A673 (cell line): ENCODE results near the gene PMP22. TPM values are rescaled to one million over a fixed set of nuclear protein-coding genes. Genes with fewer than 3 reads are reported as not detected.

ENCODE experiments used
- BruUV-seq: library from RNA; stranded (reverse); fragments of 400-500 nt; replicated peaks from 2 replicates; lab custom pipeline; 2021; lab: Mats Ljungman, UMichigan
- CTCF ChIA-PET: fragments of 300-600 bp; sonication (Branson Sonifier 250); formaldehyde crosslinking; loops from one replicate; lab custom pipeline; 2022; ENCODE audit warnings: antibody characterized with exemption; lab: Charles Lee
- POLR2A ChIA-PET: fragments of 300-600 bp; sonication (Branson Sonifier 250); formaldehyde crosslinking; loops from one replicate; lab custom pipeline; 2022; ENCODE audit warnings: antibody characterized with exemption; ENCODE audit not compliant: low non-redundant PET; lab: Charles Lee
- DNase-seq: peaks from one replicate; pipeline ENCODE4 v3.0.0-alpha.2; 2015; ENCODE audit warnings: low spot score
- H3K27ac ChIP-seq: fragments of 200-600 bp; sonication (generic); 2 replicates; pipeline ENCODE4 v1.5.1; 2016; ENCODE audit warnings: mixed run types, low read depth, mild to moderate bottlenecking, mixed read lengths, antibody characterized with exemption, low read length; ENCODE audit not compliant: poor library complexity, severe bottlenecking
- H3K27me3 ChIP-seq: fragments of 200-600 bp; sonication (generic); replicated peaks from 2 replicates; pipeline ENCODE4 v1.6.1; 2017; ENCODE audit warnings: mixed run types, low read depth, mild to moderate bottlenecking, mixed read lengths, antibody characterized with exemption, low read length; ENCODE audit not compliant: insufficient read depth, poor library complexity
- H3K36me3 ChIP-seq: fragments of 200-600 bp; sonication (generic); 2 replicates; pipeline ENCODE4 v1.6.1; 2016; ENCODE audit warnings: mixed run types, mild to moderate bottlenecking, mixed read lengths, antibody characterized with exemption, low read length; ENCODE audit not compliant: insufficient read depth, poor library complexity, severe bottlenecking
- H3K4me1 ChIP-seq: fragments of 200-600 bp; sonication (generic); 2 replicates; pipeline ENCODE4 v1.6.1; 2017; ENCODE audit warnings: mixed run types, mild to moderate bottlenecking, mixed read lengths, antibody characterized with exemption, low read length; ENCODE audit not compliant: insufficient read depth, poor library complexity, severe bottlenecking
- H3K4me3 ChIP-seq: fragments of 200-600 bp; sonication (generic); 2 replicates; pipeline ENCODE4 v1.5.1; 2016; ENCODE audit warnings: low read depth, mixed run types, mild to moderate bottlenecking, mixed read lengths, low read length; ENCODE audit not compliant: poor library complexity, severe bottlenecking
- H3K9me3 ChIP-seq: fragments of 200-600 bp; sonication (generic); 2 replicates; pipeline ENCODE4 v1.6.1; 2016; ENCODE audit warnings: mixed run types, low read depth, mild to moderate bottlenecking, mixed read lengths, antibody characterized with exemption, low read length; ENCODE audit not compliant: poor library complexity, severe bottlenecking
- CTCF ChIP-seq: fragments of 300-800, 200-600 bp; sonication (generic); conservative IDR thresholded peaks from 2 replicates; pipeline ENCODE4 v1.5.1; 2017; ENCODE audit warnings: low read depth, mild to moderate bottlenecking, antibody characterized with exemption, low read length, moderate library complexity, mixed read lengths
- EZH2 ChIP-seq: fragments of 200-600 bp; sonication (generic); IDR thresholded peaks from 2 replicates; pipeline ENCODE4 v1.6.1; 2017; ENCODE audit warnings: borderline replicate concordance, low read depth, mild to moderate bottlenecking, mixed read lengths, antibody characterized with exemption, low read length; ENCODE audit not compliant: poor library complexity, severe bottlenecking
- intact Hi-C: fragments of 100-400 bp; cut with micrococcal nuclease; formaldehyde crosslinking; loops from one replicate; pipeline ENCODE4 v1.10.0; 2022; ENCODE audit not compliant: unreplicated experiment
- total RNA-seq: library from RNA; stranded (reverse); gene quantifications from 2 replicates; pipeline ENCODE4 v1.2.3, GENCODE V29; 2021

Gene PMP22
- total RNA-seq, 1 experiment from 2014 or later: not detected

GRCh38 chr17:15255713-15256454 is 9.2 kb downstream of the PMP22 start:
- no TSS peak for BruUV-seq
- CTCF ChIA-PET: no interaction called here

GRCh38 chr17:15250135-15250860 is 14.8 kb downstream of the PMP22 start:
- BruUV-seq: no TSS peak
- TF ChIP-seq CTCF: no peak
- no peak for TF ChIP-seq EZH2
- intact Hi-C loops: no loop called here
- no peak overlapping the region for H3K4me3 ChIP-seq
- no peak for DNase-seq
- H3K27me3 ChIP-seq: no peaks in the 10 kb centered on the region
- H3K4me1 ChIP-seq: no peaks in the 10 kb centered on the region
- H3K9me3 ChIP-seq: no peaks in the 10 kb centered on the region
- ChIA-PET CTCF (no interaction called here), POLR2A (no interaction called here)
- no peaks in the 10 kb centered on the region for H3K36me3 ChIP-seq
- H3K27ac ChIP-seq: no peak overlapping the region

More at GRCh38 chr17:15255713-15256454, 9.2 kb downstream of the PMP22 start:
- no peaks in the 10 kb centered on the region for H3K36me3 ChIP-seq
- POLR2A ChIA-PET: no interaction called here
- H3K27me3 ChIP-seq: peaks cover 9% of the 10 kb centered on the region
- H3K9me3 ChIP-seq: no peaks in the 10 kb centered on the region
- DNase-seq: no peak
- intact Hi-C loops: no loop called here
- H3K4me3 ChIP-seq: no peak overlapping the region
- TF ChIP-seq EZH2 (no peak), CTCF (no peak)
- no peaks in the 10 kb centered on the region for H3K4me1 ChIP-seq
- no peak overlapping the region for H3K27ac ChIP-seq

- no peak overlapping the region for H3K27ac ChIP-seq
- H3K27me3 ChIP-seq: no peaks in the 10 kb centered on the region
- H3K36me3 ChIP-seq: no peaks in the 10 kb centered on the region
- no peaks in the 10 kb centered on the region for H3K4me1 ChIP-seq
- no peak for DNase-seq
- TF ChIP-seq EZH2 (no peak), CTCF (no peak)
- H3K4me3 ChIP-seq: no peak overlapping the region
- intact Hi-C loops: no loop called here
- ChIA-PET POLR2A (no interaction called here), CTCF (no interaction called here)
- H3K9me3 ChIP-seq: no peaks in the 10 kb centered on the region
- no TSS peak for BruUV-seq
Observed at GRCh38 chr17:15249487-15249886, 15.6 kb downstream of the PMP22 start.
